SK-N-SH (cell line): ENCODE measurements around the gene CAP2. TPM values are rescaled to one million over a fixed set of nuclear protein-coding genes. Genes with fewer than 3 reads are reported as not detected.
"Not testable (repeated sequence)": the region's sequence is repeated elsewhere in the genome, so short reads cannot be mapped to it uniquely, and the experiment has no call there.

Source experiments
- CTCF ChIA-PET: fragments of 300-600, 350-600 bp; formaldehyde crosslinking; extraction: SDS; loops from one replicate; lab custom pipeline; 2021; lab: Yijun Ruan, JAX
- POLR2A ChIA-PET: fragments of 350-600 bp; sonication (Branson Sonifier 250); formaldehyde crosslinking; extraction: SDS; loops from one replicate; lab custom pipeline; 2020; ENCODE audit warnings: antibody characterized with exemption, inconsistent platforms; lab: Yijun Ruan, JAX
- DNase-seq: peaks from one replicate; pipeline ENCODE4 v3.0.0; 2012
- H2AFZ ChIP-seq: fragments of 200-600 bp; sonication (generic); 2 replicates; pipeline ENCODE4 v1.8.1; 2016; ENCODE audit warnings: antibody characterized with exemption, mild to moderate bottlenecking, low read depth
- H3F3A ChIP-seq: fragments of 200-600 bp; sonication (generic); replicated peaks from 2 replicates; pipeline ENCODE3; 2016; ENCODE audit warnings: antibody characterized with exemption, mild to moderate bottlenecking; ENCODE audit not compliant: insufficient read depth
- H3K27ac ChIP-seq, 2 experiments: fragments of 200-500 bp in 1 of 2; fragments of 200-600 bp in 1 of 2; sonication (Bioruptor generic) in 1 of 2; sonication (generic), shearing (Covaris generic) in 1 of 2; 2 replicates each; pipeline versions ENCODE4 v1.5.1 to v1.6.1; 2014 to 2016; ENCODE audit warnings: low read depth in 2 of 2, inconsistent platforms in 1 of 2, low read length in 1 of 2, mild to moderate bottlenecking in 1 of 2, mixed read lengths in 1 of 2
- H3K27me3 ChIP-seq: fragments of 200-600 bp; sonication (generic), shearing (Covaris generic); 2 replicates; pipeline ENCODE4 v1.6.1; 2016; ENCODE audit warnings: mixed run types; ENCODE audit not compliant: insufficient read depth
- H3K36me3 ChIP-seq, 2 experiments: fragments of 200-500 bp in 1 of 2; fragments of 200-600 bp in 1 of 2; sonication (Bioruptor generic) in 1 of 2; sonication (generic) in 1 of 2; replicated peaks in 1 of 2; 2 replicates each; pipeline versions ENCODE3 to v1.5.1; 2014 to 2016; ENCODE audit warnings: low read length in 1 of 2, mild to moderate bottlenecking in 1 of 2; ENCODE audit not compliant: insufficient read depth in 2 of 2, control insufficient read depth in 1 of 2
- H3K4me1 ChIP-seq, 2 experiments: fragments of 200-500 bp in 1 of 2; fragments of 200-600 bp in 1 of 2; sonication (Bioruptor generic) in 1 of 2; sonication (generic), shearing (Covaris generic) in 1 of 2; 2 replicates each; pipeline versions ENCODE4 v1.5.1 to v1.6.1; 2014 to 2016; ENCODE audit warnings: low read depth in 1 of 2, low read length in 1 of 2, mixed run types in 1 of 2; ENCODE audit not compliant: insufficient read depth in 2 of 2, control insufficient read depth in 1 of 2
- H3K4me2 ChIP-seq: fragments of 200-600 bp; sonication (generic), shearing (Covaris generic); 2 replicates; pipeline ENCODE4 v1.6.1; 2017; ENCODE audit warnings: mixed run types
- H3K4me3 ChIP-seq, 2 experiments: fragments of 200-500 bp in 1 of 2; fragments of 200-600 bp in 1 of 2; sonication (Bioruptor generic) in 1 of 2; sonication (generic), shearing (Covaris generic) in 1 of 2; 2 replicates each; pipeline versions ENCODE4 v1.5.1 to v1.8.1; 2014 to 2016; ENCODE audit warnings: low read depth in 2 of 2, inconsistent platforms in 1 of 2, low read length in 1 of 2, mild to moderate bottlenecking in 1 of 2, mixed read lengths in 1 of 2, moderate library complexity in 1 of 2
- H3K79me2 ChIP-seq: fragments of 200-600 bp; sonication (generic); 2 replicates; pipeline ENCODE4 v1.8.1; 2017; ENCODE audit warnings: mild to moderate bottlenecking; ENCODE audit not compliant: insufficient read depth
- H3K9ac ChIP-seq: fragments of 200-600 bp; sonication (generic); 2 replicates; pipeline ENCODE4 v1.6.1; 2017; ENCODE audit warnings: mixed run types
- H3K9me2 ChIP-seq: fragments of 200-600 bp; sonication (generic); 2 replicates; pipeline ENCODE4 v1.6.1; 2017; ENCODE audit warnings: mixed run types
- H3K9me3 ChIP-seq: fragments of 200-600 bp; sonication (generic); 2 replicates; pipeline ENCODE4 v1.6.1; 2017; ENCODE audit warnings: mixed run types, mild to moderate bottlenecking, moderate library complexity
- H4K20me1 ChIP-seq: fragments of 200-600 bp; sonication (generic); 2 replicates; pipeline ENCODE4 v1.6.1; 2017; ENCODE audit warnings: mild to moderate bottlenecking, mixed run types; ENCODE audit not compliant: insufficient read depth
- ELF1 ChIP-seq: IDR thresholded peaks from 2 replicates; pipeline ENCODE4 v1.4.0; 2012
- EP300 ChIP-seq, 2 experiments: IDR thresholded peaks; 2 replicates each; pipeline versions ENCODE4 v1.4.0 to v1.6.1; 2012; ENCODE audit warnings: borderline replicate concordance in 1 of 2, low read depth in 1 of 2, low read length in 1 of 2
- EZH2phosphoT487 ChIP-seq: fragments of 200-600 bp; sonication (generic); IDR thresholded peaks from 2 replicates; pipeline ENCODE4 v1.6.1; 2017; ENCODE audit warnings: low read depth, mixed run types, mild to moderate bottlenecking, antibody characterized with exemption, moderate library complexity, borderline replicate concordance
- FOSL2 ChIP-seq: IDR thresholded peaks from 2 replicates; pipeline ENCODE4 v1.4.0; 2012; ENCODE audit warnings: low read depth, mild to moderate bottlenecking, moderate library complexity, borderline replicate concordance
- FOXJ3 ChIP-seq: sonication (generic); formaldehyde crosslinking; IDR thresholded peaks from 2 replicates; pipeline ENCODE4 v1.5.1; 2020; ENCODE audit warnings: mild to moderate bottlenecking, missing genetic modification reagents
- GABPA ChIP-seq: IDR thresholded peaks from 2 replicates; pipeline ENCODE4 v1.4.0; 2012; ENCODE audit warnings: low read depth, mild to moderate bottlenecking
- GATA2 ChIP-seq: sonication (generic); formaldehyde crosslinking; IDR thresholded peaks from 2 replicates; pipeline ENCODE4 v1.5.0; 2020; ENCODE audit warnings: mild to moderate bottlenecking, missing genetic modification reagents
- IRF3 ChIP-seq: fragments of 150-350 bp; IDR thresholded peaks from 2 replicates; pipeline ENCODE4 v1.6.1; 2016; ENCODE audit warnings: mild to moderate bottlenecking, low read depth, low read length
- JUND ChIP-seq: IDR thresholded peaks from 2 replicates; pipeline ENCODE4 v1.4.0; 2012
- MAX ChIP-seq: IDR thresholded peaks from 2 replicates; pipeline ENCODE4 v1.4.0; 2012; ENCODE audit warnings: low read depth
- MEF2A ChIP-seq: IDR thresholded peaks from 2 replicates; pipeline ENCODE4 v1.4.0; 2012; ENCODE audit warnings: low read depth, borderline replicate concordance
- NFIC ChIP-seq: IDR thresholded peaks from 2 replicates; pipeline ENCODE4 v1.4.0; 2012; ENCODE audit warnings: borderline replicate concordance
- NRF1 ChIP-seq: IDR thresholded peaks from 2 replicates; pipeline ENCODE4 v1.6.1; 2012; ENCODE audit warnings: low read depth, mild to moderate bottlenecking, low read length
- POLR2AphosphoS5 ChIP-seq: IDR thresholded peaks from 2 replicates; pipeline ENCODE4 v1.6.1; 2012; ENCODE audit warnings: low read depth, low read length
- RAD21 ChIP-seq: IDR thresholded peaks from 2 replicates; pipeline ENCODE4 v1.6.1; 2012; ENCODE audit warnings: mild to moderate bottlenecking, low read length
- RCOR1 ChIP-seq: fragments of 150-350 bp; IDR thresholded peaks from 2 replicates; pipeline ENCODE4 v1.6.1; 2017; ENCODE audit warnings: antibody characterized with exemption, low read length
- RFX5 ChIP-seq: IDR thresholded peaks from 2 replicates; pipeline ENCODE4 v1.6.1; 2012; ENCODE audit warnings: mild to moderate bottlenecking, improper control_type of control experiment, low read length
- RXRA ChIP-seq: IDR thresholded peaks from 2 replicates; pipeline ENCODE4 v1.4.0; 2012; ENCODE audit warnings: low read depth, mild to moderate bottlenecking, borderline replicate concordance
- SIN3A ChIP-seq: IDR thresholded peaks from 2 replicates; pipeline ENCODE4 v1.6.1; 2012; ENCODE audit warnings: low read depth, mild to moderate bottlenecking, low read length, moderate library complexity, borderline replicate concordance
- SMC3 ChIP-seq: IDR thresholded peaks from 2 replicates; pipeline ENCODE4 v1.6.1; 2012; ENCODE audit warnings: low read depth, low read length, improper control_type of control experiment
- TCF12 ChIP-seq: IDR thresholded peaks from 2 replicates; pipeline ENCODE4 v1.4.0; 2012
- YY1 ChIP-seq: IDR thresholded peaks from 2 replicates; pipeline ENCODE4 v1.4.0; 2012; ENCODE audit warnings: low read depth, mild to moderate bottlenecking
- WGBS: methylation state at CpG from one replicate; pipeline ENCODE4 v1.1.6; 2017; ENCODE audit warnings: low lambda C conversion rate; 5-methylcytosine and 5-hydroxymethylcytosine counted together
- polyA plus RNA-seq, 3 experiments: library from polyadenylated mRNA; depleted of rRNA; stranded (reverse); fragments of >200 nt; gene quantifications; 2 replicates each; pipeline ENCODE4 v1.2.3, GENCODE V29; 2012
- TF ChIP-seq, protein P1 (sequence below): IDR thresholded peaks from 2 replicates; pipeline ENCODE4 v1.4.0; 2012; ENCODE audit warnings: low read depth, borderline replicate concordance

Gene CAP2
- polyA plus RNA-seq, 1 of the 3 experiments (the other 2 are of a cell fraction), result 8.5 TPM

DNA sequence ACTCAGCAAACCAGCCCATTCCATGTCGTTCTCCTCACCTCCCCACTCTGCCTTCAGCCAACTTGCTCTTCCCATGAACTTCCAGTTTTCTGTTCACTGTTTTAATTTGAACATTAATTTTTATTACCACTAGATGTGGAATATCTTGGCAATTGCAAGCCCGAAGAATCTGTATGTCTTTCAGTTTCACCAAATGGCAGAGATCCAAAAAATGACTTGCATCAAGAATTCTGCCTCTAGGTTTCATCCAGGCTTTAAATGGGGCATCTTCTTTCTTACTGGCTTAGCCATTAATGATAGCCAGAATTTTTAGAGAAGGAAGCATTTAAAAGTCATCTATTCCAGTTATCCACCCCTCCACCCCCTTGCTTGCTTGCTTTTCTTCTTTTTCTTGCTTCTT, 39.0 kb downstream of the CAP2 start:
- H3K27me3 ChIP-seq, result no peaks in the 10 kb centered on the region
- H3K27ac ChIP-seq, result no peak overlapping the region
- no peak overlapping the region for H3K9ac ChIP-seq
- 86% methylated on average over 2 of the region's 2 CpGs for WGBS
- H3K9me2 ChIP-seq, result no peaks in the 10 kb centered on the region
- H3K4me1 ChIP-seq, result peaks cover 0 to 11% of the 10 kb centered on the region in 2 experiments; a peak in 1 of 4 replicates
- CTCF ChIA-PET, result no interaction called here
- POLR2A ChIA-PET, result no interaction called here
- peaks cover 0 to 6% of the 10 kb centered on the region in 2 experiments for H3K36me3 ChIP-seq
- H3K4me3 ChIP-seq, result no peak overlapping the region
- H2AFZ ChIP-seq, result no peak overlapping the region
- H4K20me1 ChIP-seq, result no peaks in the 10 kb centered on the region
- no peak overlapping the region for H3K4me2 ChIP-seq
- no peak for DNase-seq
- H3K79me2 ChIP-seq, result no peaks in the 10 kb centered on the region
- no peak for TF ChIP-seq MEF2A
- no peak for TF ChIP-seq JUND
- no peak for TF ChIP-seq RAD21
- TF ChIP-seq POLR2AphosphoS5, result no peak
- no peak for TF ChIP-seq EP300 (IDR thresholded peaks at IDR 0.05; ENCODE audit: borderline replicate concordance in 1 of 2, low read depth in 1 of 2, low read length in 1 of 2)
- no peak for TF ChIP-seq FOXJ3
- TF ChIP-seq, protein P1, sequence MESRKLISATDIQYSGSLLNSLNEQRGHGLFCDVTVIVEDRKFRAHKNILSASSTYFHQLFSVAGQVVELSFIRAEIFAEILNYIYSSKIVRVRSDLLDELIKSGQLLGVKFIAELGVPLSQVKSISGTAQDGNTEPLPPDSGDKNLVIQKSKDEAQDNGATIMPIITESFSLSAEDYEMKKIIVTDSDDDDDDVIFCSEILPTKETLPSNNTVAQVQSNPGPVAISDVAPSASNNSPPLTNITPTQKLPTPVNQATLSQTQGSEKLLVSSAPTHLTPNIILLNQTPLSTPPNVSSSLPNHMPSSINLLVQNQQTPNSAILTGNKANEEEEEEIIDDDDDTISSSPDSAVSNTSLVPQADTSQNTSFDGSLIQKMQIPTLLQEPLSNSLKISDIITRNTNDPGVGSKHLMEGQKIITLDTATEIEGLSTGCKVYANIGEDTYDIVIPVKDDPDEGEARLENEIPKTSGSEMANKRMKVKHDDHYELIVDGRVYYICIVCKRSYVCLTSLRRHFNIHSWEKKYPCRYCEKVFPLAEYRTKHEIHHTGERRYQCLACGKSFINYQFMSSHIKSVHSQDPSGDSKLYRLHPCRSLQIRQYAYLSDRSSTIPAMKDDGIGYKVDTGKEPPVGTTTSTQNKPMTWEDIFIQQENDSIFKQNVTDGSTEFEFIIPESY, result no peak
- no peak for TF ChIP-seq SIN3A
- no peak for TF ChIP-seq TCF12
- no peak for TF ChIP-seq RCOR1
- no peak for TF ChIP-seq ELF1
- TF ChIP-seq RFX5, result no peak
- TF ChIP-seq NRF1, result no peak
- TF ChIP-seq EZH2phosphoT487, result no peak
- TF ChIP-seq RXRA, result no peak
- H3K9me3 ChIP-seq, result no peaks in the 10 kb centered on the region
- H3F3A ChIP-seq, result peaks cover 3% of the 10 kb centered on the region

- H3K27me3 ChIP-seq, result no peaks in the 10 kb centered on the region
- no peak overlapping the region for H3K4me3 ChIP-seq
- no peaks in the 10 kb centered on the region; the same call in 1 of the 2 replicates for H3K79me2 ChIP-seq
- no peaks in the 10 kb centered on the region for H3K4me1 ChIP-seq
- no peak overlapping the region for H3K27ac ChIP-seq
- H4K20me1 ChIP-seq, result no peaks in the 10 kb centered on the region
- H3K36me3 ChIP-seq, result no peaks in the 10 kb centered on the region
- H3K4me2 ChIP-seq, result no peak overlapping the region
- CTCF ChIA-PET, result interaction anchor here (0.8 kb wide), 1 partner anchor 214 kb away, joined by 3 read pairs; no protein-coding TSS in a partner anchor
- DNase-seq, result no peak
- POLR2A ChIA-PET, result no interaction called here
- no peaks in the 10 kb centered on the region for H3F3A ChIP-seq
- H3K9ac ChIP-seq, result no peak overlapping the region
- H3K9me3 ChIP-seq, result no peaks in the 10 kb centered on the region
- 80% methylated on average over 11 of the region's 11 CpGs for WGBS
- no peak overlapping the region for H2AFZ ChIP-seq
- H3K9me2 ChIP-seq, result no peaks in the 10 kb centered on the region
- TF ChIP-seq NRF1, result no peak
- TF ChIP-seq SMC3, result no peak
- no peak for TF ChIP-seq IRF3
- TF ChIP-seq FOSL2, result no peak
- TF ChIP-seq YY1, result no peak
- no peak for TF ChIP-seq GATA2
- TF ChIP-seq RAD21, result no peak
- TF ChIP-seq NFIC, result no peak
- no peak for TF ChIP-seq ELF1
- no peak for TF ChIP-seq MAX
- TF ChIP-seq EP300 (IDR thresholded peaks at IDR 0.05; ENCODE audit: borderline replicate concordance in 1 of 2, low read depth in 1 of 2, low read length in 1 of 2), result no peak
- TF ChIP-seq MEF2A, result no peak
- no peak for TF ChIP-seq SIN3A
- TF ChIP-seq GABPA, result no peak
Observed at GRCh38 chr6:17439243-17439993, 46.0 kb downstream of the CAP2 start.

DNA sequence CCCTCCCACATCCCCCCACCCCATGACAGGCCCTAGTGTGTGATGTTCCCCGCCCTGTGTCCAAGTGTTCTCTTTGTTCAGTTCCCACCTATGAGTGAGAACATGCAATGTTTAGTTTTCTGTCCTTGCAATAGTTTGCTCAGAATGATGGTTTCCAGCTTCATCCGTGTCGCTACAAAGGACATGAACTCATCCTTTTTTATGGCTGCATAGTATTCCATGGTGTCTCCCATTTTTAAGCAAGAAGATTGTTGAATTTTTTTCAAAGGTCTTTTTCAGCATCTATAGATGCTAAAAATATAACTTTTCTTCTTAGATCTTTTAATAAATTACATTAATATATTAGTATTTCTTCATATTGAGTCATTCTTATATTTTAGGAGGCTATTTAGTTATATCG, 47.4 kb downstream of the CAP2 start:
- H3K4me3 ChIP-seq, H3K27ac ChIP-seq, H2AFZ ChIP-seq, H3K9me3 ChIP-seq, H3K4me1 ChIP-seq, DNase-seq, H4K20me1 ChIP-seq, H3K79me2 ChIP-seq, POLR2A ChIA-PET, CTCF ChIA-PET, H3K36me3 ChIP-seq, H3K4me2 ChIP-seq, H3K9ac ChIP-seq, H3F3A ChIP-seq, H3K27me3 ChIP-seq, H3K9me2 ChIP-seq: not testable (repeated sequence)
- WGBS, result 92% methylated on average over 4 of the region's 4 CpGs
